SK-N-SH (cell line): ENCODE results near the gene RWDD3. TPM values are rescaled to one million over a fixed set of nuclear protein-coding genes. Genes with fewer than 3 reads are reported as not detected.
A peak's percentile ranks its signal among the peaks of the same experiment; 100 is the strongest.

ENCODE experiments used
- CTCF ChIA-PET: fragments of 300-600, 350-600 bp; formaldehyde crosslinking; extraction: SDS; loops from one replicate; lab custom pipeline; 2021; lab: Yijun Ruan, JAX
- POLR2A ChIA-PET: fragments of 350-600 bp; sonication (Branson Sonifier 250); formaldehyde crosslinking; extraction: SDS; loops from one replicate; lab custom pipeline; 2020; ENCODE audit warnings: antibody characterized with exemption, inconsistent platforms; lab: Yijun Ruan, JAX
- DNase-seq: peaks from one replicate; pipeline ENCODE4 v3.0.0; 2012
- H2AFZ ChIP-seq: fragments of 200-600 bp; sonication (generic); 2 replicates; pipeline ENCODE4 v1.8.1; 2016; ENCODE audit warnings: antibody characterized with exemption, mild to moderate bottlenecking, low read depth
- H3F3A ChIP-seq: fragments of 200-600 bp; sonication (generic); replicated peaks from 2 replicates; pipeline ENCODE3; 2016; ENCODE audit warnings: antibody characterized with exemption, mild to moderate bottlenecking; ENCODE audit not compliant: insufficient read depth
- H3K27ac ChIP-seq, 2 experiments: fragments of 200-500 bp in 1 of 2; fragments of 200-600 bp in 1 of 2; sonication (Bioruptor generic) in 1 of 2; sonication (generic), shearing (Covaris generic) in 1 of 2; 2 replicates each; pipeline versions ENCODE4 v1.5.1 to v1.6.1; 2014 to 2016; ENCODE audit warnings: low read depth in 2 of 2, inconsistent platforms in 1 of 2, low read length in 1 of 2, mild to moderate bottlenecking in 1 of 2, mixed read lengths in 1 of 2
- H3K27me3 ChIP-seq: fragments of 200-600 bp; sonication (generic), shearing (Covaris generic); 2 replicates; pipeline ENCODE4 v1.6.1; 2016; ENCODE audit warnings: mixed run types; ENCODE audit not compliant: insufficient read depth
- H3K36me3 ChIP-seq, 2 experiments: fragments of 200-500 bp in 1 of 2; fragments of 200-600 bp in 1 of 2; sonication (Bioruptor generic) in 1 of 2; sonication (generic) in 1 of 2; replicated peaks in 1 of 2; 2 replicates each; pipeline versions ENCODE3 to v1.5.1; 2014 to 2016; ENCODE audit warnings: low read length in 1 of 2, mild to moderate bottlenecking in 1 of 2; ENCODE audit not compliant: insufficient read depth in 2 of 2, control insufficient read depth in 1 of 2
- H3K4me1 ChIP-seq, 2 experiments: fragments of 200-500 bp in 1 of 2; fragments of 200-600 bp in 1 of 2; sonication (Bioruptor generic) in 1 of 2; sonication (generic), shearing (Covaris generic) in 1 of 2; 2 replicates each; pipeline versions ENCODE4 v1.5.1 to v1.6.1; 2014 to 2016; ENCODE audit warnings: low read depth in 1 of 2, low read length in 1 of 2, mixed run types in 1 of 2; ENCODE audit not compliant: insufficient read depth in 2 of 2, control insufficient read depth in 1 of 2
- H3K4me2 ChIP-seq: fragments of 200-600 bp; sonication (generic), shearing (Covaris generic); 2 replicates; pipeline ENCODE4 v1.6.1; 2017; ENCODE audit warnings: mixed run types
- H3K4me3 ChIP-seq, 2 experiments: fragments of 200-500 bp in 1 of 2; fragments of 200-600 bp in 1 of 2; sonication (Bioruptor generic) in 1 of 2; sonication (generic), shearing (Covaris generic) in 1 of 2; 2 replicates each; pipeline versions ENCODE4 v1.5.1 to v1.8.1; 2014 to 2016; ENCODE audit warnings: low read depth in 2 of 2, inconsistent platforms in 1 of 2, low read length in 1 of 2, mild to moderate bottlenecking in 1 of 2, mixed read lengths in 1 of 2, moderate library complexity in 1 of 2
- H3K79me2 ChIP-seq: fragments of 200-600 bp; sonication (generic); 2 replicates; pipeline ENCODE4 v1.8.1; 2017; ENCODE audit warnings: mild to moderate bottlenecking; ENCODE audit not compliant: insufficient read depth
- H3K9ac ChIP-seq: fragments of 200-600 bp; sonication (generic); 2 replicates; pipeline ENCODE4 v1.6.1; 2017; ENCODE audit warnings: mixed run types
- H3K9me2 ChIP-seq: fragments of 200-600 bp; sonication (generic); 2 replicates; pipeline ENCODE4 v1.6.1; 2017; ENCODE audit warnings: mixed run types
- H3K9me3 ChIP-seq: fragments of 200-600 bp; sonication (generic); 2 replicates; pipeline ENCODE4 v1.6.1; 2017; ENCODE audit warnings: mixed run types, mild to moderate bottlenecking, moderate library complexity
- H4K20me1 ChIP-seq: fragments of 200-600 bp; sonication (generic); 2 replicates; pipeline ENCODE4 v1.6.1; 2017; ENCODE audit warnings: mild to moderate bottlenecking, mixed run types; ENCODE audit not compliant: insufficient read depth
- CHD2 ChIP-seq: fragments of 150-350 bp; IDR thresholded peaks from 2 replicates; pipeline ENCODE4 v1.6.1; 2018; ENCODE audit warnings: low read length; ENCODE audit not compliant: partially characterized antibody
- EP300 ChIP-seq, 2 experiments: IDR thresholded peaks; 2 replicates each; pipeline versions ENCODE4 v1.4.0 to v1.6.1; 2012; ENCODE audit warnings: borderline replicate concordance in 1 of 2, low read depth in 1 of 2, low read length in 1 of 2
- EZH2phosphoT487 ChIP-seq: fragments of 200-600 bp; sonication (generic); IDR thresholded peaks from 2 replicates; pipeline ENCODE4 v1.6.1; 2017; ENCODE audit warnings: low read depth, mixed run types, mild to moderate bottlenecking, antibody characterized with exemption, moderate library complexity, borderline replicate concordance
- FOSL2 ChIP-seq: IDR thresholded peaks from 2 replicates; pipeline ENCODE4 v1.4.0; 2012; ENCODE audit warnings: low read depth, mild to moderate bottlenecking, moderate library complexity, borderline replicate concordance
- FOXJ3 ChIP-seq: sonication (generic); formaldehyde crosslinking; IDR thresholded peaks from 2 replicates; pipeline ENCODE4 v1.5.1; 2020; ENCODE audit warnings: mild to moderate bottlenecking, missing genetic modification reagents
- FOXM1 ChIP-seq: IDR thresholded peaks from 2 replicates; pipeline ENCODE4 v1.4.0; 2012; ENCODE audit warnings: low read depth, mild to moderate bottlenecking
- GABPA ChIP-seq: IDR thresholded peaks from 2 replicates; pipeline ENCODE4 v1.4.0; 2012; ENCODE audit warnings: low read depth, mild to moderate bottlenecking
- GATA2 ChIP-seq: sonication (generic); formaldehyde crosslinking; IDR thresholded peaks from 2 replicates; pipeline ENCODE4 v1.5.0; 2020; ENCODE audit warnings: mild to moderate bottlenecking, missing genetic modification reagents
- JUND ChIP-seq: IDR thresholded peaks from 2 replicates; pipeline ENCODE4 v1.4.0; 2012
- MEF2A ChIP-seq: IDR thresholded peaks from 2 replicates; pipeline ENCODE4 v1.4.0; 2012; ENCODE audit warnings: low read depth, borderline replicate concordance
- NRF1 ChIP-seq: IDR thresholded peaks from 2 replicates; pipeline ENCODE4 v1.6.1; 2012; ENCODE audit warnings: low read depth, mild to moderate bottlenecking, low read length
- POLR2AphosphoS5 ChIP-seq: IDR thresholded peaks from 2 replicates; pipeline ENCODE4 v1.6.1; 2012; ENCODE audit warnings: low read depth, low read length
- RCOR1 ChIP-seq: fragments of 150-350 bp; IDR thresholded peaks from 2 replicates; pipeline ENCODE4 v1.6.1; 2017; ENCODE audit warnings: antibody characterized with exemption, low read length
- RFX5 ChIP-seq: IDR thresholded peaks from 2 replicates; pipeline ENCODE4 v1.6.1; 2012; ENCODE audit warnings: mild to moderate bottlenecking, improper control_type of control experiment, low read length
- SIN3A ChIP-seq: IDR thresholded peaks from 2 replicates; pipeline ENCODE4 v1.6.1; 2012; ENCODE audit warnings: low read depth, mild to moderate bottlenecking, low read length, moderate library complexity, borderline replicate concordance
- TAF1 ChIP-seq: IDR thresholded peaks from 2 replicates; pipeline ENCODE4 v1.6.1; 2012; ENCODE audit warnings: low read depth, mild to moderate bottlenecking, low read length, moderate library complexity, borderline replicate concordance
- YY1 ChIP-seq: IDR thresholded peaks from 2 replicates; pipeline ENCODE4 v1.4.0; 2012; ENCODE audit warnings: low read depth, mild to moderate bottlenecking
- WGBS: methylation state at CpG from one replicate; pipeline ENCODE4 v1.1.6; 2017; ENCODE audit warnings: low lambda C conversion rate; 5-methylcytosine and 5-hydroxymethylcytosine counted together
- polyA plus RNA-seq, 3 experiments: library from polyadenylated mRNA; depleted of rRNA; stranded (reverse); fragments of >200 nt; gene quantifications; 2 replicates each; pipeline ENCODE4 v1.2.3, GENCODE V29; 2012
- TF ChIP-seq, protein P1 (sequence below): IDR thresholded peaks from 2 replicates; pipeline ENCODE4 v1.4.0; 2012; ENCODE audit warnings: low read depth
- TF ChIP-seq, protein P2 (sequence below): IDR thresholded peaks from 2 replicates; pipeline ENCODE4 v1.4.0; 2012; ENCODE audit warnings: low read depth, borderline replicate concordance

Gene RWDD3
- polyA plus RNA-seq, 1 of the 3 experiments (the other 2 are of a cell fraction) = 11.9 TPM

DNA sequence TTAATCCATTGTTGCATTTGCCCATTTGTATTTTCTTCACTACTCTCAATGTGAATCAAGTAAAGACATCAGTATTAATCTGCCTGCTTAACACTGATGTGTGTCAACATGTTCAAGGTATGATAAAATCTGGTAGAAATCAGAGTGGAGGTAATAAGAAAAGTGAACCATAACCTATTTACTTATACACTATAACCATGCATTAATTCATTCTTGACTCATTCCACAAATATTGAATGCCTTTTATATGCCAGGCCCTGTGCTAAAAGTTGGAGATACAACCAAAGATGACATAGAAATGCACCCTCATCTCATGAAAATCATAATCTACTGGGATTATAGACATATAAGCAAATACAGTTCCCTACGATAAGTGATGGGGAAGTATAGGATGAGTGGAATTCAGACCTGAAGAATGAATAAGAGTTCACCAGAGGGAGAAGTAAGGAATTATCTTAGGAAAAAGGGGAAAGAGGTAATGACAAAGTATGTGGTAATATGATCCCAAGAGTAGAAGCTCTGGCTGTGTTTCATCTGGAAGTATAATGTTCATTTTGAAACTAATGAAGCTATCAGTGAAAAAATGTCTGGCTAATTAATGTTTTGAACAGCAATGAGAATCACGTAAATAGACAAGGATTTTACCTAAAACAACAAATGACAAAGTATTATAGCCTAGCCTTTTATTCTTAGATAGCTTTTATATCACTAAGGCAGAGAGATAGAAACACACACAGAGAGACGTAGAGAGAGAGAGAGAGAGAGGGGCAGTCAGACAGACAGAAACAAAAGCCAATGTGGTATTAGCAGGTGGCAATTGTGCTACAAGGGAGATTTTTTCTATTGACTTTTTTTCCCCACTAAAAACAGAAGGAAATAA is 7.0 kb upstream of the RWDD3 start (continued):
- TF ChIP-seq POLR2AphosphoS5 (no peak), JUND (no peak)

DNA sequence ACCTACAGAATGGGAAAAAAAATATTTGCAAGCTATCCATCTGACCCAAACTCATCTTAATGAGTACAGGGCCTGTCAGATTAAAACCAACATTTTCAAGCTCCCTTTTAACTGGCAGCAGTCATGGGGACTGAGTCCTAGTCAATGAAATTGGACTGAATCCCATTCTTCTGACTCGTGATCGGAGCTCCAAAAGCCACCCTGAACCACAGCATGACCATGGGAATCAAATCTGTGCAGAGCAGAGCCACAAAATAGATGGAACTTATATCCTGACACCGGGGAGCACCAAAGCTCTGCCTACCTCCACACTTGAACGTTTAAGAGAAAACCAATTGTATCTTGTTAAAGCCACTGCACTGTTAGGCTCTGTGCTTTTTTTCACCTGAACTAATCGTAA is 5.0 kb upstream of the RWDD3 start:
- Histone ChIP-seq H3K36me3 (no peaks in the 10 kb centered on the region), H2AFZ (no peak overlapping the region), H3F3A (no peaks in the 10 kb centered on the region), H3K9ac (no peak overlapping the region), H3K4me1 (peaks cover 0 to 7% of the 10 kb centered on the region in 2 experiments; a peak in 2 of 4 replicates), H4K20me1 (no peaks in the 10 kb centered on the region), H3K9me2 (no peaks in the 10 kb centered on the region)
- CTCF ChIA-PET = interaction anchor here (1.0 kb wide), 1 partner anchor 188 kb away, joined by 3 read pairs; no protein-coding TSS in a partner anchor
- TF ChIP-seq, protein P1, sequence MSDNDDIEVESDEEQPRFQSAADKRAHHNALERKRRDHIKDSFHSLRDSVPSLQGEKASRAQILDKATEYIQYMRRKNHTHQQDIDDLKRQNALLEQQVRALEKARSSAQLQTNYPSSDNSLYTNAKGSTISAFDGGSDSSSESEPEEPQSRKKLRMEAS = no peak
- TF ChIP-seq FOXM1 = no peak
- no peak for TF ChIP-seq GABPA
- TF ChIP-seq FOXJ3 = no peak
- TF ChIP-seq FOSL2 = peak; percentile 10; the same call in 1 of the 2 replicates
- no peak for TF ChIP-seq EP300 (IDR thresholded peaks at IDR 0.05; ENCODE audit: borderline replicate concordance in 1 of 2, low read depth in 1 of 2, low read length in 1 of 2)
- TF ChIP-seq, all 33 proteins: peak for 1
- Histone ChIP-seq H3K79me2 (no peaks in the 10 kb centered on the region), H3K4me3 (no peak overlapping the region), H3K27me3 (no peaks in the 10 kb centered on the region), H3K9me3 (no peaks in the 10 kb centered on the region), H3K4me2 (no peak overlapping the region), H3K27ac (no peak overlapping the region)
- POLR2A ChIA-PET = no interaction called here
- no peak for DNase-seq
- 78% methylated on average over 5 of the region's 5 CpGs for WGBS

DNA sequence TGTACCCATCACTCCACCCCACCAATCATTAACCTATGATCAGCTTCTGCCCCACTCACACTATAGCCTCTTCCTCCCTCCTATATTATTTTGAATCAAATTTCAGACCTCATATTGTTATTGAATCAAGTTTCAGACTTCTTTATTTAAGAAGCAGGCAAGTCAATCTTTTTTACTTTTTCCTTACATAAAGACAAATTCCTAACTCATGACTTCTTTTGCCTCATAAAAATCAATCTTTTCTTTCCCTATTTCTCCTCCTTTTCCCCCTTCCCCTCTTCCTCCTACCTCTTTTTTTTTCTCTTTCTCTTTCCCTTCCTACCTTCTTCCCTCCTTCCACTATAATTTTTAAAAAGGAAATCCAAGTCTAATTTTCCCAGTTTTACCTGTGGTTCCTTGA is 4.3 kb upstream of the RWDD3 start:
- POLR2A ChIA-PET = no interaction called here
- Histone ChIP-seq H3K27ac (no peak overlapping the region), H3K79me2 (peaks cover 5% of the 10 kb centered on the region; the same call in 1 of the 2 replicates), H3K4me3 (no peak overlapping the region), H3K9me3 (no peaks in the 10 kb centered on the region), H3K9me2 (no peaks in the 10 kb centered on the region), H3K27me3 (no peaks in the 10 kb centered on the region), H3K9ac (no peak overlapping the region), H4K20me1 (no peaks in the 10 kb centered on the region), H3K36me3 (no peaks in the 10 kb centered on the region), H3K4me1 (peaks cover 0 to 7% of the 10 kb centered on the region in 2 experiments; a peak in 2 of 4 replicates), H3F3A (no peaks in the 10 kb centered on the region), H3K4me2 (no peak overlapping the region), H2AFZ (no peak overlapping the region)
- DNase-seq = no peak
- TF ChIP-seq GATA2 (CRISPR knock-in tag) (no peak), MEF2A (no peak), YY1 (no peak), NRF1 (no peak), CHD2 (no peak), FOSL2 (no peak), SIN3A (no peak), POLR2AphosphoS5 (no peak), EZH2phosphoT487 (no peak), RFX5 (no peak), RCOR1 (no peak), TAF1 (no peak)
- TF ChIP-seq, protein P2, sequence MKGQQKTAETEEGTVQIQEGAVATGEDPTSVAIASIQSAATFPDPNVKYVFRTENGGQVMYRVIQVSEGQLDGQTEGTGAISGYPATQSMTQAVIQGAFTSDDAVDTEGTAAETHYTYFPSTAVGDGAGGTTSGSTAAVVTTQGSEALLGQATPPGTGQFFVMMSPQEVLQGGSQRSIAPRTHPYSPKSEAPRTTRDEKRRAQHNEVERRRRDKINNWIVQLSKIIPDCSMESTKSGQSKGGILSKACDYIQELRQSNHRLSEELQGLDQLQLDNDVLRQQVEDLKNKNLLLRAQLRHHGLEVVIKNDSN = no peak
- TF ChIP-seq, protein P1 = no peak
- CTCF ChIA-PET = no interaction called here
